B cell (primary cell): Measurements from ENCODE around the gene ABI3BP. TPM values are rescaled to one million over a fixed set of nuclear protein-coding genes. Genes with fewer than 3 reads are reported as not detected.

ENCODE experiments used
- ATAC-seq: fragments of 200-7000 bp; cut with Tn5 transposase; one replicate; pipeline ENCODE4 v1.10.0; 2021; ENCODE audit warnings: low read depth, mild to moderate bottlenecking, moderate number of reproducible peaks, moderate library complexity
- CTCF ChIA-PET: fragments of 350-600 bp; sonication (Branson Sonifier 250); formaldehyde crosslinking; loops from one replicate; lab custom pipeline; 2021; ENCODE audit warnings: antibody characterized with exemption, inconsistent platforms; lab: Charles Lee
- POLR2A ChIA-PET: fragments of 350-600 bp; sonication (Branson Sonifier 250); formaldehyde crosslinking; loops from one replicate; lab custom pipeline; 2021; ENCODE audit warnings: antibody characterized with exemption; lab: Charles Lee
- DNase-seq: peaks from one replicate; pipeline ENCODE4 v3.0.0; 2013
- H2AFZ ChIP-seq: 2 replicates; pipeline ENCODE4 v1.6.1; 2012; ENCODE audit warnings: mild to moderate bottlenecking, low read depth, low read length; ENCODE audit not compliant: insufficient read depth, poor library complexity, severe bottlenecking
- H3K27ac ChIP-seq, 2 donors: 1 replicate in 1 of 2; 2 replicates in 1 of 2; pipeline ENCODE4 v1.5.1; 2012 to 2013; ENCODE audit warnings: low read length in 2 of 2, mild to moderate bottlenecking in 2 of 2, moderate library complexity in 1 of 2
- H3K27me3 ChIP-seq, 4 experiments: fragments of 200-600 bp in 1 of 4; sonication (generic) in 1 of 4; replicated peaks in 1 of 4; 1 replicate in 2 of 4; 2 replicates in 2 of 4; pipeline versions ENCODE4 v1.6.1 to v1.7.0; 2013 to 2016; ENCODE audit warnings: low read length in 3 of 4, mild to moderate bottlenecking in 2 of 4, mixed read lengths in 1 of 4, moderate library complexity in 1 of 4; ENCODE audit not compliant: insufficient read depth in 4 of 4, control insufficient read depth in 3 of 4; ENCODE audit errors: control extremely low read depth in 1 of 4
- H3K36me3 ChIP-seq, 2 experiments: replicated peaks in 1 of 2; 1 replicate in 1 of 2; 2 replicates in 1 of 2; pipeline versions ENCODE4 v1.6.1 to v1.7.1; 2013; ENCODE audit warnings: low read length in 1 of 2; ENCODE audit not compliant: insufficient read depth in 2 of 2, control insufficient read depth in 1 of 2; ENCODE audit errors: control extremely low read depth in 1 of 2, extremely low read depth in 1 of 2
- H3K4me1 ChIP-seq, 2 donors: fragments of 200-600 bp in 1 of 2; sonication (generic) in 1 of 2; 1 replicate in 1 of 2; 2 replicates in 1 of 2; pipeline versions ENCODE4 v1.5.1 to v1.6.1; 2013 to 2017; ENCODE audit warnings: low read length in 2 of 2; ENCODE audit not compliant: control insufficient read depth in 2 of 2, insufficient read depth in 2 of 2
- H3K4me2 ChIP-seq: replicated peaks from 2 replicates; pipeline ENCODE3; 2012; ENCODE audit warnings: mild to moderate bottlenecking, low read depth, low read length; ENCODE audit not compliant: poor library complexity, severe bottlenecking
- H3K4me3 ChIP-seq, 5 experiments: fragments of 200-600 bp in 1 of 5; sonication (generic) in 1 of 5; 1 replicate in 3 of 5; 2 replicates in 2 of 5; pipeline versions ENCODE4 v1.5.1 to v1.7.0; 2011 to 2016; ENCODE audit warnings: low read length in 4 of 5, mild to moderate bottlenecking in 4 of 5, low read depth in 2 of 5, control low read depth in 1 of 5, moderate library complexity in 1 of 5; ENCODE audit not compliant: insufficient read depth in 1 of 5; ENCODE audit errors: control extremely low read depth in 1 of 5, extremely low read depth in 1 of 5
- H3K79me2 ChIP-seq: fragments of 200-600 bp; sonication (generic); one replicate; pipeline ENCODE4 v1.6.0; 2016; ENCODE audit warnings: low read length; ENCODE audit not compliant: control insufficient read depth, insufficient read depth
- H3K9ac ChIP-seq: fragments of 200-600 bp; sonication (generic); 2 replicates; pipeline ENCODE4 v1.6.1; 2017; ENCODE audit warnings: mild to moderate bottlenecking, low read length, moderate library complexity
- H3K9me3 ChIP-seq, 3 donors: one replicate each; pipeline versions ENCODE4 v1.6.1 to v1.7.1; 2013; ENCODE audit warnings: low read length in 2 of 3; ENCODE audit not compliant: control insufficient read depth in 2 of 3, insufficient read depth in 1 of 3; ENCODE audit errors: control extremely low read depth in 1 of 3
- H4K20me1 ChIP-seq: 2 replicates; pipeline ENCODE4 v1.6.0; 2012; ENCODE audit warnings: mild to moderate bottlenecking, low read length; ENCODE audit not compliant: insufficient read depth, control insufficient read depth, poor library complexity, severe bottlenecking
- H3K27ac Mint-ChIP-seq: one replicate; pipeline ENCODE4 v1.8.0; 2021; ENCODE audit warnings: mixed read lengths
- H3K27me3 Mint-ChIP-seq: one replicate; pipeline ENCODE4 v1.8.0; 2021; ENCODE audit warnings: mixed read lengths
- H3K4me1 Mint-ChIP-seq: one replicate; pipeline ENCODE4 v1.8.0; 2021; ENCODE audit warnings: mixed read lengths
- H3K4me3 Mint-ChIP-seq: one replicate; pipeline ENCODE4 v1.8.0; 2021; ENCODE audit warnings: mixed read lengths
- H3K9me3 Mint-ChIP-seq: one replicate; pipeline ENCODE4 v1.8.0; 2022; ENCODE audit warnings: mixed read lengths; ENCODE audit not compliant: insufficient read depth
- EZH2 ChIP-seq: IDR thresholded peaks from 2 replicates; pipeline ENCODE4 v1.6.1; 2012; ENCODE audit warnings: borderline replicate concordance, low read depth, mild to moderate bottlenecking, moderate library complexity, low read length; ENCODE audit not compliant: insufficient read depth, poor library complexity, severe bottlenecking
- WGBS: methylation state at CpG from one replicate; pipeline ENCODE4 v1.1.5; 2013; ENCODE audit warnings: missing lambda C conversion rate; ENCODE audit not compliant: insufficient coverage; 5-methylcytosine and 5-hydroxymethylcytosine counted together
- intact Hi-C: fragments of 100-400 bp; cut with micrococcal nuclease; formaldehyde crosslinking; loops from one replicate; pipeline ENCODE4 v1.10.0; 2022
- polyA plus RNA-seq: library from polyadenylated mRNA; depleted of rRNA; stranded (reverse); fragments of >200 nt; gene quantifications from 2 replicates; pipeline ENCODE4 v1.2.3, GENCODE V29; 2012
- total RNA-seq, 2 donors: library from RNA; stranded (reverse); fragments of 120-200 nt in 1 of 2; gene quantifications; 1 replicate in 1 of 2; 2 replicates in 1 of 2; pipeline versions ENCODE4 v1.2.3 to v1.2.4, GENCODE V29; 2013 to 2022
- TF ChIP-seq, protein P1 (sequence below): fragments of 200-600 bp; IDR thresholded peaks from one replicate; pipeline ENCODE4 v1.8.0; 2022; ENCODE audit warnings: antibody characterized with exemption, mild to moderate bottlenecking

The ABI3BP gene
- total and polyA plus RNA-seq, 2 donors (not counting 1 experiment from before 2014, with no cell fraction given) = not detected

DNA sequence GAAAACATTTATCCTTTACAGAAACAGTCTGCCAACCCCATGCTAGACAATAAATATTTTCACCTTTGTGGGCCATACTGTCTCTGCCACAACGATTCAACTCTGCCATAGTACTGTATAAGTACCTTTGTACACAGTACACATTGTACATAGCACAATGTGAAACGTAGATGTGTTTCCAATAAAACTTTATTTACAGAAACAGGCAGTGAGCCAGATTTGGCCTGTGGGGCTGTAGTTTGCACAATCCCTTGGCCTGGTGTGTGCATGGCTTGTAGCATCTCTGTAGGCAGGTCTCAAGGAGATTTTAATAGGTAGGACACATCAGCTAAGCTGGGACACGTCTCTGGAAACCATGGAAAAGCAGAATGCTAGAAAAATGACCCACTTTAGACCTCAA, 209.6 kb downstream of the ABI3BP start:
- Mint-ChIP-seq H3K27ac (no peak overlapping the region), H3K9me3 (no peaks in the 10 kb centered on the region), H3K27me3 (no peaks in the 10 kb centered on the region), H3K4me3 (no peak overlapping the region), H3K4me1 (no peaks in the 10 kb centered on the region)
- no peaks in the 10 kb centered on the region for H3K79me2 ChIP-seq
- H3K4me1 ChIP-seq = no peaks in the 10 kb centered on the region
- H3K4me2 ChIP-seq = no peak overlapping the region
- no peaks in the 10 kb centered on the region for H3K27me3 ChIP-seq
- no peak overlapping the region for H3K4me3 ChIP-seq
- H3K27ac ChIP-seq = no peak overlapping the region
- CTCF ChIA-PET = no interaction called here
- H3K9ac ChIP-seq = no peak overlapping the region
- DNase-seq (no peak), ATAC-seq (no peak)
- POLR2A ChIA-PET = no interaction called here
- intact Hi-C loops = no loop called here
- H3K9me3 ChIP-seq = no peaks in the 10 kb centered on the region
- TF ChIP-seq EZH2 = no peak
- TF ChIP-seq, protein P1, sequence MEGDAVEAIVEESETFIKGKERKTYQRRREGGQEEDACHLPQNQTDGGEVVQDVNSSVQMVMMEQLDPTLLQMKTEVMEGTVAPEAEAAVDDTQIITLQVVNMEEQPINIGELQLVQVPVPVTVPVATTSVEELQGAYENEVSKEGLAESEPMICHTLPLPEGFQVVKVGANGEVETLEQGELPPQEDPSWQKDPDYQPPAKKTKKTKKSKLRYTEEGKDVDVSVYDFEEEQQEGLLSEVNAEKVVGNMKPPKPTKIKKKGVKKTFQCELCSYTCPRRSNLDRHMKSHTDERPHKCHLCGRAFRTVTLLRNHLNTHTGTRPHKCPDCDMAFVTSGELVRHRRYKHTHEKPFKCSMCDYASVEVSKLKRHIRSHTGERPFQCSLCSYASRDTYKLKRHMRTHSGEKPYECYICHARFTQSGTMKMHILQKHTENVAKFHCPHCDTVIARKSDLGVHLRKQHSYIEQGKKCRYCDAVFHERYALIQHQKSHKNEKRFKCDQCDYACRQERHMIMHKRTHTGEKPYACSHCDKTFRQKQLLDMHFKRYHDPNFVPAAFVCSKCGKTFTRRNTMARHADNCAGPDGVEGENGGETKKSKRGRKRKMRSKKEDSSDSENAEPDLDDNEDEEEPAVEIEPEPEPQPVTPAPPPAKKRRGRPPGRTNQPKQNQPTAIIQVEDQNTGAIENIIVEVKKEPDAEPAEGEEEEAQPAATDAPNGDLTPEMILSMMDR = no peak
- H2AFZ ChIP-seq = no peak overlapping the region
- no peaks in the 10 kb centered on the region for H4K20me1 ChIP-seq
- no CpG with 5 or more reads among the region's 3 CpGs for WGBS
- H3K36me3 ChIP-seq = no peaks in the 10 kb centered on the region

DNA sequence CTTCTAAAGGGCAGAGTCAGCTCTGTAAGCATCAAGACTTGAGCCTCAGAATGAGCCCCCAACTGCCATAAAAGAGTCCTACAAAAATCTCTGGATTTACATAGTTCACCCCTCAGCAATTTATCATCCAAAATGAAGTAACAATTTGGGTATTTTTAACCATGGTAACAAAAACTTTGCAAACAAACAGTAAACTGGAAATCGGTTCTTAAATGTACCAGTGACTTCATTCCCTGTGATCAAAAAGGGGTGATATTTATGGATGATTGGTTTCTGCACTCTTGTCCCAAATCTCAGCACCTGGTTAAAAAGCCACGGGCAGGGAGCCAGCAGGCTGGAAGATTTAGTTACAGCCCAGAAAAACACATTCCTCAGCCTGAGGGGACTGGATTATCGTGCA, 210.3 kb downstream of the ABI3BP start:
- Histone ChIP-seq H3K4me3 (no peak overlapping the region), H3K9me3 (no peaks in the 10 kb centered on the region), H3K27ac (no peak overlapping the region), H3K36me3 (no peaks in the 10 kb centered on the region), H3K27me3 (no peaks in the 10 kb centered on the region), H3K4me1 (no peaks in the 10 kb centered on the region), H3K79me2 (no peaks in the 10 kb centered on the region), H3K9ac (no peak overlapping the region), H2AFZ (no peak overlapping the region), H3K4me2 (no peak overlapping the region), H4K20me1 (no peaks in the 10 kb centered on the region)
- ChIA-PET POLR2A (no interaction called here), CTCF (no interaction called here)
- TF ChIP-seq, protein P1 = no peak
- no peak for TF ChIP-seq EZH2
- Mint-ChIP-seq H3K9me3 (no peaks in the 10 kb centered on the region), H3K27ac (no peak overlapping the region), H3K4me3 (no peak overlapping the region), H3K4me1 (no peaks in the 10 kb centered on the region), H3K27me3 (no peaks in the 10 kb centered on the region)
- no peak for ATAC-seq
- WGBS = no CpG with 5 or more reads among the region's 3 CpGs
- no peak for DNase-seq
- intact Hi-C loops = no loop called here
